ENCODE measurements around the gene TMEM130.

Gene TMEM130

GRCh38 chr7:98869597-98870120, at the start of gene TMEM130:
Gene TMEM130, minus strand, starts transcription at chr7:98870014. Its CDS starts 153 bp downstream, at chr7:98869861.
- DNase-seq: peak in 1 of 2 experiments; percentile 5

GRCh38 chr7:98917331-98917730, 47.5 kb upstream of the TMEM130 start:
- no peak for DNase-seq

GRCh38 chr7:98913612-98914011, 43.8 kb upstream of the TMEM130 start:
- no peak for DNase-seq

- DNase-seq: no peak
Observed at GRCh38 chr7:98913026-98913425, 43.2 kb upstream of the TMEM130 start.

GRCh38 chr7:98911916-98912315, 42.1 kb upstream of the TMEM130 start:
- DNase-seq: no peak

- no peak for DNase-seq
Observed at GRCh38 chr7:98910427-98910826, 40.6 kb upstream of the TMEM130 start.

- no peak for DNase-seq
Observed at GRCh38 chr7:98909487-98909886, 39.7 kb upstream of the TMEM130 start.

GRCh38 chr7:98908585-98908984, 38.8 kb upstream of the TMEM130 start:
- no peak for DNase-seq

GRCh38 chr7:98907570-98907969, 37.8 kb upstream of the TMEM130 start:
- DNase-seq: no peak

GRCh38 chr7:98903246-98903645, 33.4 kb upstream of the TMEM130 start:
- DNase-seq: no peak

GRCh38 chr7:98902523-98902922, 32.7 kb upstream of the TMEM130 start:
- DNase-seq: no peak

GRCh38 chr7:98900815-98901214, 31.0 kb upstream of the TMEM130 start:
- DNase-seq: no peak

- no peak for DNase-seq
Observed at GRCh38 chr7:98899816-98900215, 30.0 kb upstream of the TMEM130 start.

- no peak for DNase-seq
Observed at GRCh38 chr7:98892609-98893008, 22.8 kb upstream of the TMEM130 start.

GRCh38 chr7:98887038-98887437, 17.2 kb upstream of the TMEM130 start:
- no peak for DNase-seq

- DNase-seq: no peak
Observed at GRCh38 chr7:98884416-98884815, 14.6 kb upstream of the TMEM130 start.

GRCh38 chr7:98881561-98882315, 11.9 kb upstream of the TMEM130 start:
- no peak for DNase-seq

GRCh38 chr7:98880485-98880884, 10.7 kb upstream of the TMEM130 start:
- DNase-seq: no peak

GRCh38 chr7:98879979-98880315, 10.1 kb upstream of the TMEM130 start:
- no peak for DNase-seq

- peak; percentile 34 to 60 for DNase-seq
Observed at GRCh38 chr7:98879198-98879978, 9.6 kb upstream of the TMEM130 start.

GRCh38 chr7:98878365-98879197, 8.8 kb upstream of the TMEM130 start, which contains the start of gene TRRAP:
Gene TRRAP, plus strand, starts transcription at chr7:98878532. Its CDS starts 2,619 bp downstream, at chr7:98881151.
- DNase-seq: peak; percentile 66 to 77

- no peak for DNase-seq
Observed at GRCh38 chr7:98877692-98878364, 8.0 kb upstream of the TMEM130 start.

Data from stimulated activated CD4-positive, alpha-beta T cell treated with anti-CD3 and anti-CD28 coated beads, Interleukin-4, amount 100 ng/mL, for 4 hours (primary cell).